GM10266 (cell line): Measurements from ENCODE around the gene MAD2L1BP.

Experiments used
- DNase-seq: peaks from one replicate; pipeline ENCODE4 v3.0.0; 2012; ENCODE audit errors: extremely low spot score
- CTCF ChIP-seq: IDR thresholded peaks from 2 replicates; pipeline ENCODE4 v1.5.1; 2012; ENCODE audit warnings: mild to moderate bottlenecking, low read depth; ENCODE audit not compliant: control insufficient read depth, insufficient read depth; ENCODE audit errors: missing control alignments

Gene MAD2L1BP

GRCh38 chr6:43674291-43674690 is 38.7 kb downstream of the MAD2L1BP start:
- TF ChIP-seq CTCF, result no peak
- DNase-seq, result no peak

GRCh38 chr6:43674921-43675320 is 39.3 kb downstream of the MAD2L1BP start:
- DNase-seq, result no peak
- no peak for TF ChIP-seq CTCF

- no peak for DNase-seq
- no peak for TF ChIP-seq CTCF
These were observed 41.4 kb downstream of the MAD2L1BP start for GRCh38 chr6:43676962-43677606.

- TF ChIP-seq CTCF, result no peak
- DNase-seq, result no peak
These were observed 42.1 kb downstream of the MAD2L1BP start for GRCh38 chr6:43677759-43678158.

DNA sequence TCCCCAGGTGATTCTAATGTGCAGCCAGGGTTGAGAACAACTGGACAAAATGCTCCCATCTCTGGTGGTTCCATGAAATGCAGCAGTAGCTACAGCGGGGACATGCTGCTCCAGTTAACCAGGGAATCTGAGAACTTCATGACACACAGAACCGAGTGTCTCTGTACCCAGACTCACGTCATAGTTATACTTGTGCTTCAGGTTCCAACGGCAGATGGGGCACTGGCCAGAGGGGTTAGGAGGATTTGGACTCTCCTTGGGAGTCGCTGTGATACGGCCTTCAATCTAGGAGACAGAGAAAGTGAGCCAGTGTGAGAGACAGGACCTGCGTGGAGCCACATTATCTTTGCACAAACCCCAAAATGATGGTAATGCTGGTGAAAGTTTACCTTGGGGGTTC is 42.7 kb downstream of the MAD2L1BP start:
- DNase-seq, result no peak

GRCh38 chr6:43679057-43679456 is 43.4 kb downstream of the MAD2L1BP start:
- no peak for DNase-seq
- no peak for TF ChIP-seq CTCF

More for the DNA sequence above, 42.7 kb downstream of the MAD2L1BP start:
- TF ChIP-seq CTCF, result no peak

- no peak for DNase-seq
- TF ChIP-seq CTCF, result no peak
These were observed 44.9 kb downstream of the MAD2L1BP start for GRCh38 chr6:43680308-43681200.
